ENCODE data around the gene SYNDIG1. TPM values are rescaled to one million over a fixed set of nuclear protein-coding genes. Genes with fewer than 3 reads are reported as not detected.

SYNDIG1 gene
- total RNA-seq, 1 experiment from 2014 or later, result 17.9 TPM

- H3K27ac ChIP-seq (ENCODE audit: low read depth, low read length, poor library complexity, severe bottlenecking), result no peak overlapping the region
- no peaks in the 10 kb centered on the region for H3K36me3 ChIP-seq (ENCODE audit: insufficient read depth, low read length, poor library complexity, severe bottlenecking)
- intact Hi-C loops (cut with micrococcal nuclease; ENCODE audit: unreplicated experiment), result no loop called here
- ChIA-PET CTCF (no interaction called here), POLR2A (ENCODE audit: low non-redundant PET) (no interaction called here)
- TF ChIP-seq EZH2 (IDR thresholded peaks at IDR 0.05; ENCODE audit: borderline replicate concordance, low read depth, low read length, poor library complexity, severe bottlenecking) (no peak), CTCF (conservative IDR thresholded peaks at IDR 0.05; ENCODE audit: low read depth, low read length) (0 out of 2 replicates have a peak, but pooled peaks have one; percentile 22)
- H3K4me1 ChIP-seq (ENCODE audit: insufficient read depth, low read length, poor library complexity, severe bottlenecking), result peaks cover 3% of the 10 kb centered on the region
- H3K4me3 ChIP-seq (ENCODE audit: low read depth, low read length, poor library complexity, severe bottlenecking), result no peak overlapping the region
- no TSS peak for BruUV-seq (replicated peaks)
- DNase-seq (ENCODE audit: low spot score), result peak; percentile 69
- H3K9me3 ChIP-seq (ENCODE audit: low read depth, low read length, poor library complexity, severe bottlenecking), result no peaks in the 10 kb centered on the region
- H3K27me3 ChIP-seq (replicated peaks; ENCODE audit: insufficient read depth, low read depth, low read length, poor library complexity), result no peaks in the 10 kb centered on the region
Observed at GRCh38 chr20:24492031-24492607, 22.7 kb downstream of the SYNDIG1 start.

- no peak for DNase-seq (ENCODE audit: low spot score)
- intact Hi-C loops (cut with micrococcal nuclease; ENCODE audit: unreplicated experiment), result no loop called here
- CTCF ChIA-PET, result no interaction called here
- Histone ChIP-seq H3K36me3 (ENCODE audit: insufficient read depth, low read length, poor library complexity, severe bottlenecking) (no peaks in the 10 kb centered on the region), H3K9me3 (ENCODE audit: low read depth, low read length, poor library complexity, severe bottlenecking) (no peaks in the 10 kb centered on the region), H3K27me3 (replicated peaks; ENCODE audit: insufficient read depth, low read depth, low read length, poor library complexity) (no peaks in the 10 kb centered on the region), H3K4me3 (ENCODE audit: low read depth, low read length, poor library complexity, severe bottlenecking) (no peak overlapping the region), H3K27ac (ENCODE audit: low read depth, low read length, poor library complexity, severe bottlenecking) (no peak overlapping the region), H3K4me1 (ENCODE audit: insufficient read depth, low read length, poor library complexity, severe bottlenecking) (peaks cover 3% of the 10 kb centered on the region)
- BruUV-seq (replicated peaks), result no TSS peak
- POLR2A ChIA-PET (ENCODE audit: low non-redundant PET), result no interaction called here
- TF ChIP-seq CTCF (conservative IDR thresholded peaks at IDR 0.05; ENCODE audit: low read depth, low read length) (no peak), EZH2 (IDR thresholded peaks at IDR 0.05; ENCODE audit: borderline replicate concordance, low read depth, low read length, poor library complexity, severe bottlenecking) (no peak)
Observed at GRCh38 chr20:24492698-24493097, 23.3 kb downstream of the SYNDIG1 start.

GRCh38 chr20:24493181-24493580 is 23.8 kb downstream of the SYNDIG1 start:
- BruUV-seq (replicated peaks), result no TSS peak
- DNase-seq (ENCODE audit: low spot score), result no peak
- POLR2A ChIA-PET (ENCODE audit: low non-redundant PET), result no interaction called here

More at GRCh38 chr20:24493181-24493580, 23.8 kb downstream of the SYNDIG1 start:
- intact Hi-C loops (cut with micrococcal nuclease; ENCODE audit: unreplicated experiment), result no loop called here
- no peak overlapping the region for H3K27ac ChIP-seq (ENCODE audit: low read depth, low read length, poor library complexity, severe bottlenecking)
- TF ChIP-seq EZH2 (IDR thresholded peaks at IDR 0.05; ENCODE audit: borderline replicate concordance, low read depth, low read length, poor library complexity, severe bottlenecking) (no peak), CTCF (conservative IDR thresholded peaks at IDR 0.05; ENCODE audit: low read depth, low read length) (no peak)
- CTCF ChIA-PET, result no interaction called here
- no peak overlapping the region for H3K4me3 ChIP-seq (ENCODE audit: low read depth, low read length, poor library complexity, severe bottlenecking)
- H3K4me1 ChIP-seq (ENCODE audit: insufficient read depth, low read length, poor library complexity, severe bottlenecking), result peaks cover 3% of the 10 kb centered on the region
- no peaks in the 10 kb centered on the region for H3K27me3 ChIP-seq (replicated peaks; ENCODE audit: insufficient read depth, low read depth, low read length, poor library complexity)
- H3K36me3 ChIP-seq (ENCODE audit: insufficient read depth, low read length, poor library complexity, severe bottlenecking), result no peaks in the 10 kb centered on the region
- no peaks in the 10 kb centered on the region for H3K9me3 ChIP-seq (ENCODE audit: low read depth, low read length, poor library complexity, severe bottlenecking)

Measured in A673 (cell line).